GM23338 (cell line): Measurements from ENCODE around the gene IRAK1.

Experiments used
- CREB1 ChIP-seq: fragments of 250-450 bp; sonication (Bioruptor Pico); IDR thresholded peaks from 2 replicates; pipeline ENCODE4 v1.5.0; 2020; ENCODE audit warnings: low read depth, mild to moderate bottlenecking, moderate library complexity
- ETS1 ChIP-seq: IDR thresholded peaks from 2 replicates; pipeline ENCODE4 v1.6.1; 2016; ENCODE audit warnings: antibody characterized with exemption
- EZH2 ChIP-seq: fragments of 200-600 bp; sonication (generic); IDR thresholded peaks from one replicate; pipeline ENCODE4 v1.8.0; 2017; ENCODE audit warnings: antibody characterized with exemption, mild to moderate bottlenecking, low read depth; ENCODE audit not compliant: unreplicated experiment
- EZH2phosphoT487 ChIP-seq: fragments of 200-600 bp; sonication (generic); IDR thresholded peaks from one replicate; pipeline ENCODE4 v1.8.1; 2018; ENCODE audit warnings: antibody characterized with exemption; ENCODE audit not compliant: unreplicated experiment
- JUNB ChIP-seq: IDR thresholded peaks from one replicate; pipeline ENCODE4 v1.6.1; 2016; ENCODE audit warnings: antibody characterized with exemption; ENCODE audit not compliant: unreplicated experiment
- NANOG ChIP-seq: IDR thresholded peaks from 2 replicates; pipeline ENCODE4 v1.6.1; 2016; ENCODE audit warnings: antibody characterized with exemption, borderline replicate concordance
- POLR2AphosphoS5 ChIP-seq: IDR thresholded peaks from 2 replicates; pipeline ENCODE4 v1.6.1; 2016; ENCODE audit warnings: antibody characterized with exemption, low read depth
- STAT1 ChIP-seq: IDR thresholded peaks from one replicate; pipeline ENCODE4 v1.6.1; 2016; ENCODE audit warnings: antibody characterized with exemption; ENCODE audit not compliant: unreplicated experiment
- ZNF114 ChIP-seq: fragments of 250-450 bp; sonication (Bioruptor Pico); IDR thresholded peaks from 2 replicates; pipeline ENCODE4 v1.5.0; 2020; ENCODE audit warnings: mild to moderate bottlenecking, moderate library complexity
- ZNF331 ChIP-seq: fragments of 250-450 bp; sonication (Bioruptor Pico); IDR thresholded peaks from 2 replicates; pipeline ENCODE4 v1.5.0; 2020; ENCODE audit warnings: low read depth, mild to moderate bottlenecking, moderate library complexity
- ZNF462 ChIP-seq: fragments of 250-450 bp; sonication (Bioruptor Pico); IDR thresholded peaks from 2 replicates; pipeline ENCODE4 v1.5.0; 2020; ENCODE audit warnings: mild to moderate bottlenecking, moderate library complexity
- TF ChIP-seq, protein P1 (sequence below), 2 experiments: fragments of 200-600 bp in 1 of 2; sonication (generic) in 1 of 2; conservative IDR thresholded peaks; 2 replicates each; pipeline versions ENCODE4 v1.5.1 to v1.6.1; 2016 to 2017; ENCODE audit warnings: antibody characterized with exemption in 2 of 2, low read depth in 2 of 2, mild to moderate bottlenecking in 2 of 2, moderate library complexity in 1 of 2
- TF ChIP-seq, protein P2 (sequence below): IDR thresholded peaks from one replicate; pipeline ENCODE4 v1.6.1; 2018; ENCODE audit warnings: antibody characterized with exemption; ENCODE audit not compliant: unreplicated experiment

DNA sequence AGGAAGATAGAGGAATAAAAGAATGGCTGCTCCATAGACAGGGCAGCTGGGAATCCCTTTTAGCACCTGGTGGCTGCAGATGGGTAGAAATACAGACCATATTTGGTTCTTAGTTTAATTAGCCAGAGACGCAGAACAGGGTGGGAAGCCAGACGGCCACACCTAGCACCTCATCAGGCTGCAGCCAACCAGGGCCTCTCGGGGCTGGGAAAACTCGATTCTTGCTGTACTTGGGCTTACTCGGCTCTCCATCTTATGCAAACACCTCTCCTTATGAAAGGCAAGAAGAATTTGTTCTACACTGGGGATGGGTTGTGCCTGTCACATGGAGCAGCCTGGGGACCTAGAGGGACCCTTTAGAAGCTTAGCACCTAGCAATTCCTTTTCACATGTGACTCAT lies 19.7 kb downstream of the IRAK1 start:
- TF ChIP-seq, protein P1, sequence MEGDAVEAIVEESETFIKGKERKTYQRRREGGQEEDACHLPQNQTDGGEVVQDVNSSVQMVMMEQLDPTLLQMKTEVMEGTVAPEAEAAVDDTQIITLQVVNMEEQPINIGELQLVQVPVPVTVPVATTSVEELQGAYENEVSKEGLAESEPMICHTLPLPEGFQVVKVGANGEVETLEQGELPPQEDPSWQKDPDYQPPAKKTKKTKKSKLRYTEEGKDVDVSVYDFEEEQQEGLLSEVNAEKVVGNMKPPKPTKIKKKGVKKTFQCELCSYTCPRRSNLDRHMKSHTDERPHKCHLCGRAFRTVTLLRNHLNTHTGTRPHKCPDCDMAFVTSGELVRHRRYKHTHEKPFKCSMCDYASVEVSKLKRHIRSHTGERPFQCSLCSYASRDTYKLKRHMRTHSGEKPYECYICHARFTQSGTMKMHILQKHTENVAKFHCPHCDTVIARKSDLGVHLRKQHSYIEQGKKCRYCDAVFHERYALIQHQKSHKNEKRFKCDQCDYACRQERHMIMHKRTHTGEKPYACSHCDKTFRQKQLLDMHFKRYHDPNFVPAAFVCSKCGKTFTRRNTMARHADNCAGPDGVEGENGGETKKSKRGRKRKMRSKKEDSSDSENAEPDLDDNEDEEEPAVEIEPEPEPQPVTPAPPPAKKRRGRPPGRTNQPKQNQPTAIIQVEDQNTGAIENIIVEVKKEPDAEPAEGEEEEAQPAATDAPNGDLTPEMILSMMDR (conservative IDR thresholded peaks at IDR 0.05; ENCODE audit: low read depth in 2 of 2): no peak
- no peak for TF ChIP-seq EZH2phosphoT487
- no peak for TF ChIP-seq EZH2
- TF ChIP-seq ETS1: no peak
- no peak for TF ChIP-seq POLR2AphosphoS5
- TF ChIP-seq, protein P2, sequence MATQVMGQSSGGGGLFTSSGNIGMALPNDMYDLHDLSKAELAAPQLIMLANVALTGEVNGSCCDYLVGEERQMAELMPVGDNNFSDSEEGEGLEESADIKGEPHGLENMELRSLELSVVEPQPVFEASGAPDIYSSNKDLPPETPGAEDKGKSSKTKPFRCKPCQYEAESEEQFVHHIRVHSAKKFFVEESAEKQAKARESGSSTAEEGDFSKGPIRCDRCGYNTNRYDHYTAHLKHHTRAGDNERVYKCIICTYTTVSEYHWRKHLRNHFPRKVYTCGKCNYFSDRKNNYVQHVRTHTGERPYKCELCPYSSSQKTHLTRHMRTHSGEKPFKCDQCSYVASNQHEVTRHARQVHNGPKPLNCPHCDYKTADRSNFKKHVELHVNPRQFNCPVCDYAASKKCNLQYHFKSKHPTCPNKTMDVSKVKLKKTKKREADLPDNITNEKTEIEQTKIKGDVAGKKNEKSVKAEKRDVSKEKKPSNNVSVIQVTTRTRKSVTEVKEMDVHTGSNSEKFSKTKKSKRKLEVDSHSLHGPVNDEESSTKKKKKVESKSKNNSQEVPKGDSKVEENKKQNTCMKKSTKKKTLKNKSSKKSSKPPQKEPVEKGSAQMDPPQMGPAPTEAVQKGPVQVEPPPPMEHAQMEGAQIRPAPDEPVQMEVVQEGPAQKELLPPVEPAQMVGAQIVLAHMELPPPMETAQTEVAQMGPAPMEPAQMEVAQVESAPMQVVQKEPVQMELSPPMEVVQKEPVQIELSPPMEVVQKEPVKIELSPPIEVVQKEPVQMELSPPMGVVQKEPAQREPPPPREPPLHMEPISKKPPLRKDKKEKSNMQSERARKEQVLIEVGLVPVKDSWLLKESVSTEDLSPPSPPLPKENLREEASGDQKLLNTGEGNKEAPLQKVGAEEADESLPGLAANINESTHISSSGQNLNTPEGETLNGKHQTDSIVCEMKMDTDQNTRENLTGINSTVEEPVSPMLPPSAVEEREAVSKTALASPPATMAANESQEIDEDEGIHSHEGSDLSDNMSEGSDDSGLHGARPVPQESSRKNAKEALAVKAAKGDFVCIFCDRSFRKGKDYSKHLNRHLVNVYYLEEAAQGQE: no peak
- TF ChIP-seq CREB1: no peak
- TF ChIP-seq ZNF462: no peak
- no peak for TF ChIP-seq JUNB
- no peak for TF ChIP-seq STAT1
- no peak for TF ChIP-seq NANOG
- no peak for TF ChIP-seq ZNF331 (CRISPR knock-in tag)
- no peak for TF ChIP-seq ZNF114 (CRISPR knock-in tag)
